NCI-H1694 (cell line): ENCODE data around the gene ABCB6.
"Not testable (repeated sequence)": the region's sequence is repeated elsewhere in the genome, so short reads cannot be mapped to it uniquely, and the experiment has no call there.

ENCODE experiments used
- DNase-seq: peaks from one replicate; lab custom pipeline; 2025; lab: John Stamatoyannopoulos, UW

Gene ABCB6

GRCh38 chr2:219218732-219219701 is at the start of gene ABCB6:
Gene ABCB6 (minus strand): TSS chr2:219218958. CDS start chr2:219218673, 285 bp downstream.
- peak; percentile 88 for DNase-seq

DNA sequence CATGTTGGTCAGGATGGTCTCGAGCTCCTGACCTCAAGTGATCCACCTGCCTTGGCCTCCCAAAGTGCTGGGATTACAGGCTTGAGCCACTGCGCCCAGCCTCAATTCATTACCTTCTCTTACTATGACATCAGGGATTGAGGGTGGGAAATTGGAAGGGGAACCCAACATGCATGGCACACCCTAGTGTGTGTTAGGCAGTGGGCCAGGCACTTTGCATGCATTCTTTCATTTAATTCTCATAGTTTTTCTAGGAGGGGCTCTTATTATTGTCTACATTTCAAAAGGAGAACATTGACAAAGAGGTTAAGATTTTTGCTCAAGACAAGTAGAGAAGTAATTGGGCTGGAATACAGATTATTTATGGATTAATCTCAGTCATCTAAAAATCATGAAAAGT is 49.5 kb upstream of the ABCB6 start:
- no peak for DNase-seq

DNA sequence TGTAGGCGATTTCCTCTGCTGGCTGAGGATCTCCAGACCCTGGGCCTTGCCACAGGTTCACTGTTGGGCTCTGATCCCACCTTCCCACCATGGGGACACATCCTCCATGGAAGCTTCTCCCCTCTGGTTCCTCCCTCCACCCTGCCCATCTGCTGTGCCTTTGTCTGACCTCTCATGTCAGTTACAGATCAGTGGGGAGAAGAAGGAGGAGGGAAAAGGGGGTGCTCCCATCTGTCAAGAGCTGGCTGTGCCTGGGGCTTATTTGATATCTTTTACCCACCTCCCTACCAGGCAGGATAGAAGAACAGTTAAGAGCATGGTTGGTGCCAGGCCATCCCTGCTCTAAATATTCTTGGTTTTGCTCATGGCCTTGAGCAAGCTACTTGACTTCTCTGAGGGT is 48.1 kb upstream of the ABCB6 start:
- no peak for DNase-seq

GRCh38 chr2:219266232-219266631 is 47.5 kb upstream of the ABCB6 start:
- DNase-seq: no peak

- DNase-seq: no peak
These were observed 42.5 kb upstream of the ABCB6 start for GRCh38 chr2:219261024-219261855.

GRCh38 chr2:219258942-219259341 is 40.2 kb upstream of the ABCB6 start:
- DNase-seq: not testable (repeated sequence)

GRCh38 chr2:219254590-219255201 is 35.9 kb upstream of the ABCB6 start:
- DNase-seq: no peak

DNA sequence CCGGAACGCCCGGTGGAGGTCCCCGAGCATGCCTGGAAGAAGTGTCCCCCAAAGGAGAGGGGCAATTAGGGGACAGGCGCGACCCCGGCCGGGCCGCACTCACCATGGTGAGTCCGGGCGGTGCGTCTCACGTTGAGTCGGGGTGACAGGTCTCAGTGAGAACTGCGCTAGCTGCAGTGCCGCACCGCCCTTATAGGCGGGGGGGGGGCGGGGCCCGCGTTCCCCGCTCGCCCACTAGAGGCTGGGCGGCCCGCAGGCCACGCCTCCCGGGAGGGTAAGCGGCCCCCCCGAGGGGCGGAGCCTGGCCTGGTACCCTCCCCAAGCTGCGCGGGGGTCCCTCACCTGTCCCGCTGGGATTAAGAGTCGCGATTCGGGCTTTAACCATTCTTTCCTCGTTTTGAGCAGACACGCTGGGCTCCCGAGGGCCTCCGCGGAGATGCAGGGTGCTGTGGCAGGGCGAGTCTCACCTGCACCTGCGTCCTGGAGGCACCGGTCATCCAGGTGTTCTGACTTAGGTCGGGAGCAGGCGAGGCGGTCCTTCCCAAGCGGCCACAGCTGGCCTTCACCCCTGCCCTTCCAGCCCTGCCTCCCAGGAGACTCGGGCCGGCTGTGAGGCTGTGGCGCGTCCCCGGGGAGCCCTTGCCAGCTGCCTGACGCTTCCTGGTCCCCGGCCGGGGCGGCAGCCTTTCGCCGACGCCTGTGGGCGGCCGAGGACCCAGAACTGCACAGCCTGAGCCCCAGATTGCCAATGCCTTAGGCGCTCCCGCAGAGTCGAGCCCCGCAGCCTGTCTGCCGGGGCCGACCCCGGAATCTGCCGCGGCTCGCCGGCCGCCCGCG is 35.2 kb upstream of the ABCB6 start, which contains the start of gene TUBA4A:
Gene TUBA4A (minus strand): TSS at position 166 of the 837 bp plus-strand sequence. CDS start 60 bp downstream, at position 106.
- DNase-seq: peak; percentile 77

GRCh38 chr2:219252900-219253752 is 34.4 kb upstream of the ABCB6 start, which contains the start of gene TUBA4B:
Gene TUBA4B (plus strand): TSS chr2:219253243. CDS start chr2:219253408, 165 bp downstream.
- no peak for DNase-seq

DNA sequence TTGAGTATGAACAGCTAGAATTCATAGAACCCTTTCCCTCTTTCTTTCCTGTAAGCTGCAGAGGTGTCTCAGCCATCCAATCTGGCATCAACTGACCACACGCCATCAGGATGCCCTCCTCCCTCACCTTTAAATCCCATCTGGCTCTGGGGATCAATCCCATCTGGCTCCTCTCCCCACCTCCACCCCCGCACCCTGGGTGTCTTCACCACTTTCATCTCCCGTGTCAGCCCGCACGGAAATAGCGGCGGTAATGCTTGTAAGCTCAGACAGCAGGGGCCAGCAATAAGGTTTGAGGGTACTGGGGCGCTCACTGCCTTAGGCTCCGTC is 33.8 kb upstream of the ABCB6 start:
- DNase-seq: no peak

GRCh38 chr2:219252084-219252483 is 33.3 kb upstream of the ABCB6 start:
- no peak for DNase-seq

GRCh38 chr2:219251656-219252055 is 32.9 kb upstream of the ABCB6 start:
- DNase-seq: no peak

- no peak for DNase-seq
These were observed 31.5 kb upstream of the ABCB6 start for GRCh38 chr2:219250049-219250781.

- DNase-seq: peak; percentile 95
These were observed 30.6 kb upstream of the ABCB6 start for GRCh38 chr2:219249203-219249980.

GRCh38 chr2:219248845-219249202 is 30.1 kb upstream of the ABCB6 start:
- DNase-seq: no peak

DNA sequence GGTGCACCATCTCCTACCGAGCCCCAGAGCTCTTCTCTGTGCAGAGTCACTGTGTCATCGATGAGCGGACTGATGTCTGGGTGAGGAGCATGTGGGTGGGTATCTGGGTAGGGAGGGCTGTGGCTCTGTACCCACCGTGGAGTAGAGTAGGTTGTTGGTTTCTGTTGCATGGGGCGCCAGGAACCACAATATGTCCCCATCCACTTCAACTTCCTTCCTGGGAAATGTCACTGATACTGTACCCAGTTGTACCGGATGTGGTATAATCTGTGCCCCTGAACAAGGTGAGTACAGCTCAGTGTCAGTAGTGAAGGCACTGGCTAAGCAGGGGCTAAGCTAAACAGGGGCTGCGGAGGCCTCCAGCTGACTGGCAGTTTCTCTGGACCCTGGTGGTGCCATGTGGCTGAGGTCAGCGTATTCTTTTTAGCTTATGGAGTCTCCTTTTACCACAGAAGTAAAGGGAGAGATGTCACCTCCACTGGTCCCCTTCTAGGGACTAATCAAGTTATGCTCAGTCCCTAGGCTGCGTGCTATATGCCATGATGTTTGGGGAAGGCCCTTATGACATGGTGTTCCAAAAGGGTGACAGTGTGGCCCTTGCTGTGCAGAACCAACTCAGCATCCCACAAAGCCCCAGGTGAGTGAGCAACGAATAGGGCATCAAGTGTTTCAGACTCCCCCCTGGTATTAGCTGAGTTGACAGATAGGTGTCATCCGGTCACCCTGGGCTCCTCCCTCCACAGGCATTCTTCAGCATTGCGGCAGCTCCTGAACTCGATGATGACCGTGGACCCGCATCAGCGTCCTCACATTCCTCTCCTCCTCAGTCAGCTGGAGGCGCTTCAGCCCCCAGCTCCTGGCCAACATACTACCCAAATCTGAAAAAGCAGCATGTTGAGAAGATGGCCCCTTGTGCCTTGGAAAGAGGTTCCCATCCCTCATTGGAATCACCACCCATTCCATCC is 29.2 kb upstream of the ABCB6 start:
- no peak for DNase-seq

DNA sequence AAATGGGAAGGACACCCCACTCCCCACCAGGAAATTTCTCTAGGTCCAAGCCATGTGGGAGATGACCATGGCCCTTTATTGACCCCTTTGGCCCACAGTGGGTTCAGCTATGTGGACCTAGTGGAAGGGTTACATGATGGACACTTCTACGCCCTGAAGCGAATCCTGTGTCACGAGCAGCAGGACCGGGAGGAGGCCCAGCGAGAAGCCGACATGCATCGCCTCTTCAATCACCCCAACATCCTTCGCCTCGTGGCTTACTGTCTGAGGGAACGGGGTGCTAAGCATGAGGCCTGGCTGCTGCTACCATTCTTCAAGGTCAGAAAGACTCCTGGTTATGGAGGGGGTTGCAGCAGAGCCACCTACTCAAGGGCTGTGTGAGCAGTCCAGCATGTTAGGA is 27.8 kb upstream of the ABCB6 start:
- no peak for DNase-seq

DNA sequence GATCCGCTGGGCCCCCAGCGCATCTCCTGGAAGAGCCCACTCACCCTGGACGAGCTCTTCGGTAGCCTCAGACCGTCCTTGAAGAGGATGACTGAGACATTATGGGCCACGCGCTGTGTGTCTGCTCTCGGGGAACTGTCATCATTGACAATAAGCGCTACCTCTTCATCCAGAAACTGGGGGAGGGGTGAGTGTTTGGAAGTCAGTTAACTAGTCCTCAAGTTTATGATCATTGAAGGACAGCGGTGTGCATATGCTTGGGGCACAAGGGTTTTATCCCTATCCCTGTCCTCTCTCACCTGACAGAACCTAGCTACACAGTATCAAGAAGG is 27.1 kb upstream of the ABCB6 start:
- no peak for DNase-seq
